GM23248 (cell line): ENCODE data around the gene TMEM121. TPM values are rescaled to one million over a fixed set of nuclear protein-coding genes. Genes with fewer than 3 reads are reported as not detected.
"Not testable (repeated sequence)": the region's sequence is repeated elsewhere in the genome, so short reads cannot be mapped to it uniquely, and the experiment has no call there.

Source experiments
- DNase-seq: peaks from one replicate; pipeline ENCODE4 v3.0.0-alpha.2; 2015
- H2AFZ ChIP-seq: fragments of 200-600 bp; sonication (generic); 2 replicates; pipeline ENCODE4 v1.6.1; 2016; ENCODE audit warnings: antibody characterized with exemption
- H3F3A ChIP-seq: fragments of 200-600 bp; sonication (generic); 2 replicates; pipeline ENCODE4 v1.6.1; 2016; ENCODE audit warnings: mild to moderate bottlenecking, antibody characterized with exemption, mixed run types; ENCODE audit not compliant: insufficient read depth
- H3K27ac ChIP-seq: fragments of 200-600 bp; sonication (generic); 2 replicates; pipeline ENCODE4 v1.5.1; 2016; ENCODE audit warnings: mild to moderate bottlenecking
- H3K27me3 ChIP-seq: fragments of 200-600 bp; sonication (generic); replicated peaks from 2 replicates; pipeline ENCODE4 v1.6.1; 2016; ENCODE audit warnings: mild to moderate bottlenecking; ENCODE audit not compliant: insufficient read depth
- H3K36me3 ChIP-seq: fragments of 200-600 bp; sonication (generic); 2 replicates; pipeline ENCODE4 v1.6.1; 2016; ENCODE audit warnings: low read depth, mild to moderate bottlenecking
- H3K4me1 ChIP-seq: fragments of 200-600 bp; sonication (generic); 2 replicates; pipeline ENCODE4 v1.6.1; 2016; ENCODE audit warnings: mild to moderate bottlenecking; ENCODE audit not compliant: insufficient read depth
- H3K4me2 ChIP-seq: fragments of 200-600 bp; sonication (generic); one replicate; pipeline ENCODE4 v1.6.1; 2016; ENCODE audit warnings: mild to moderate bottlenecking; ENCODE audit not compliant: unreplicated experiment
- H3K4me3 ChIP-seq: fragments of 200-600 bp; sonication (generic); 2 replicates; pipeline ENCODE4 v1.5.1; 2016; ENCODE audit warnings: mild to moderate bottlenecking
- H3K79me2 ChIP-seq: fragments of 200-600 bp; sonication (generic); 2 replicates; pipeline ENCODE4 v1.6.1; 2016; ENCODE audit warnings: mild to moderate bottlenecking; ENCODE audit not compliant: insufficient read depth
- H3K9ac ChIP-seq: fragments of 200-600 bp; sonication (generic); 2 replicates; pipeline ENCODE4 v1.6.1; 2016; ENCODE audit warnings: mild to moderate bottlenecking
- H3K9me2 ChIP-seq: fragments of 200-600 bp; sonication (generic); 2 replicates; pipeline ENCODE4 v1.6.1; 2016; ENCODE audit warnings: mixed run types, mild to moderate bottlenecking, moderate library complexity; ENCODE audit not compliant: insufficient read depth
- H3K9me3 ChIP-seq: fragments of 200-600 bp; sonication (generic); one replicate; pipeline ENCODE4 v1.6.1; 2017; ENCODE audit warnings: low read depth
- H4K20me1 ChIP-seq: fragments of 200-600 bp; sonication (generic); 2 replicates; pipeline ENCODE4 v1.6.0; 2016; ENCODE audit not compliant: insufficient read depth
- EZH2 ChIP-seq: fragments of 200-600 bp; sonication (generic); IDR thresholded peaks from 2 replicates; pipeline ENCODE4 v1.6.1; 2018; ENCODE audit warnings: antibody characterized with exemption, mild to moderate bottlenecking; ENCODE audit not compliant: insufficient read depth, poor library complexity, severe bottlenecking
- EZH2phosphoT487 ChIP-seq: fragments of 200-600 bp; sonication (generic); IDR thresholded peaks from 2 replicates; pipeline ENCODE4 v1.6.1; 2018; ENCODE audit warnings: antibody characterized with exemption, moderate library complexity, mild to moderate bottlenecking, low read depth; ENCODE audit not compliant: insufficient read depth
- WGBS, 2 experiments: methylation state at CpG; one replicate each; pipeline ENCODE4 v1.1.6; 2015 to 2017; ENCODE audit warnings: low lambda C conversion rate in 2 of 2, low coverage in 1 of 2; ENCODE audit errors: missing lambda C conversion rate in 2 of 2; 5-methylcytosine and 5-hydroxymethylcytosine counted together
- in situ Hi-C: fragments of 300-500 bp; cut with MboI; formaldehyde crosslinking; loops from 2 replicates; pipeline ENCODE4 v1.15.0; 2020
- polyA plus RNA-seq: library from polyadenylated mRNA; unstranded; fragments of >200 nt; fragmentation: Nextera tagmentation; extraction: Ambion mirVana; gene quantifications from 2 replicates; pipeline ENCODE4 v1.2.1, GENCODE V29; 2016
- total RNA-seq: library from RNA; depleted of rRNA; stranded (reverse); fragments of >200 nt; shearing (Covaris generic); gene quantifications from 2 replicates; pipeline ENCODE4 v1.2.3, GENCODE V29; 2014

TMEM121 gene
- total and polyA plus RNA-seq, 2 experiments from 2014 or later: 5.8 to 11.1 TPM

DNA sequence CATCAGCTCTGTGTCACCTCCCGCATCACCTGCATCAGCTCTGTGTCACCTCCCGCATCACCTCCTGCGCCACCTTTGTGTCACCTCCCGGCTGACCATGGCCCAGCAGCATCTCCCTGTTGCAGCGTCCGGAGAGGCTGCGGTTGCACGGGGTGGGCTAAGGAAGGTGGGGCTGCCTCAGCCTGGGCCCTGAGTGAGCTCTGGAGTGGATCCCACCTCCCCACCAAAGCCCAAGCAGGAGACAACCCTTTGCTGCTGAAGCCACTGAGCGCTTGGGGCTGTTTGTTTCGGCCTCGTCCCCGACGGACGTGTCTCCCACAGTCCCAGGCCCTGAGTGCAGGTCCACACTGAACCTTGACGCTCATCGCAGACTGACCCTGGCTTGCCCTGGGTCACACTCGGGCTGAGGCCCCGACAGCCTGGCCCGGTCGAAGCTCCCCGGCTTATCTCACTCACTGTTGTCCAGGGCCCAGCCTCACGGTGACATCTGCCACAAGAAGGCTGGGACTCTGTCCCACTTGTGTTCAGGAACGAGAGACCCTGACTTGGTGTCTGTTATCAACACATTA is 12.2 kb downstream of the TMEM121 start:
- Histone ChIP-seq H3K9me2 (no peaks in the 10 kb centered on the region), H3K27me3 (no peaks in the 10 kb centered on the region; the same call in 1 of the 2 replicates), H4K20me1 (no peaks in the 10 kb centered on the region), H3K4me2 (no peak overlapping the region), H3F3A (no peaks in the 10 kb centered on the region), H3K4me3 (no peak overlapping the region), H3K36me3 (no peaks in the 10 kb centered on the region), H3K9me3 (no peaks in the 10 kb centered on the region), H3K9ac (no peak overlapping the region), H3K79me2 (no peaks in the 10 kb centered on the region), H2AFZ (no peak overlapping the region), H3K4me1 (no peaks in the 10 kb centered on the region), H3K27ac (no peak overlapping the region)
- 64 to 66% methylated on average over 20 to 23 of the region's 23 CpGs for WGBS, 2 experiments
- in situ Hi-C loops: no loop called here
- TF ChIP-seq EZH2phosphoT487 (no peak), EZH2 (no peak)
- no peak for DNase-seq

DNA sequence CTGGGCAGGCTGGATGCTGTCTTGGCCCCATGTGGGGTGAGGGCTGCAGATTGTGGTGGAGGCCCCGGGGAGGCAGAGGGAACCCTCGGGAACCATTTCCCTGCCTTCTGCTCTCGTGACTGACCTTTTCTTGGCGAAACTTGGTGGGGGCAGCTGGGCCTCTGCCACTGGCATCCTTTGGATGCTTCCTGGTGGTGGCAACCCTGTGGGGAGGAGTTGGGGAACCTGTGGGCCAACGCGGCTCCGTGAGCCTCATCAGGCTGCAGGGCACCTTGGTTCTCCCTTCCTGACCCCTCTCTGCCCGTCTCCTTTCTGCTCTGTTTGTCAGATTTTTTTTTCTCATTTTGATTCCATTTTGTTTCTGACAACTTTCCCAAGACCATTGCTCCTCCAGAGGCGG is 14.4 kb downstream of the TMEM121 start:
- Histone ChIP-seq H3K9me3 (no peaks in the 10 kb centered on the region), H3K9ac (no peak overlapping the region)
- in situ Hi-C loops: no loop called here

DNA sequence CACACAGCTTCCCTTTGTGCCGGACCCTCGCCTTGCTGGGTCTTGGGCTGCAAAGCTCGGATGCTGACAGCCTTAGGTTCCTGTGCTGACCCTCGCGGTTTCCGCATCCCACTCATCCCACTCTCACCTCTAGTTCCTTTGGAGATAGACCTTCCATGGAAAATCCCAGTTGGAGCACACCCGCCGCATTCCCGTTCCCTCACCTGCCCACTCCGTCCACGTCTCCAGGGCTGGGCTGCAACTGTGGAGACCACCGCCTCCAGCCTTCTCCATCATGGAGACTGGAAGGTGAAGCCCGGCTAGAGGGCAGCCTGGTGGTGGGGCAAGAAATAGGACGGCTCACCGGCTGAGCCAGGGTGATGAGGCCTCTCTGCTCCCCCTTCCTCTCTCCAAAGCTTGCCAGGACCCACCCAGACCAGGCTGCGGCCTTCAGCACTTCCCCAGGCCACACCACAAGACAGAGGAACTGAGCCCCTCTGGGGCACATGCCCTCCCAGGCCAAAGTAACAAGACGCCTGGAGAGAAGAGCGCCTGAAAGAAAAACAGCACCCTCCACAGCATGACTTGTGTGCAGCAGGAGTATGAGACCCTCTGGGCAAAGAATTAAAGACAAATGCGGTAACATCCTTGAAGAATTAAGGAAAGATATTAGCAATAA is 15.0 kb downstream of the TMEM121 start:
- Histone ChIP-seq H3K4me2 (no peak overlapping the region), H4K20me1 (no peaks in the 10 kb centered on the region), H3K4me3 (no peak overlapping the region), H3K4me1 (no peaks in the 10 kb centered on the region), H3K27ac (no peak overlapping the region), H3K27me3 (peaks cover 4% of the 10 kb centered on the region; the same call in 1 of the 2 replicates), H2AFZ (no peak overlapping the region), H3K9ac (no peak overlapping the region), H3F3A (no peaks in the 10 kb centered on the region), H3K9me2 (no peaks in the 10 kb centered on the region), H3K36me3 (no peaks in the 10 kb centered on the region), H3K9me3 (no peaks in the 10 kb centered on the region), H3K79me2 (no peaks in the 10 kb centered on the region)
- 55 to 57% methylated on average over 19 of the region's 19 CpGs for WGBS, 2 experiments
- in situ Hi-C loops: no loop called here
- TF ChIP-seq EZH2 (no peak), EZH2phosphoT487 (no peak)
- no peak for DNase-seq

More for the DNA sequence above, 14.4 kb downstream of the TMEM121 start:
- Histone ChIP-seq H3K4me2 (no peak overlapping the region), H3K4me1 (no peaks in the 10 kb centered on the region), H4K20me1 (no peaks in the 10 kb centered on the region), H3K27me3 (peaks cover 4% of the 10 kb centered on the region; the same call in 1 of the 2 replicates), H3F3A (no peaks in the 10 kb centered on the region), H2AFZ (no peak overlapping the region), H3K27ac (no peak overlapping the region), H3K4me3 (no peak overlapping the region), H3K9me2 (no peaks in the 10 kb centered on the region), H3K79me2 (no peaks in the 10 kb centered on the region), H3K36me3 (no peaks in the 10 kb centered on the region)
- 38 to 42% methylated on average over 9 of the region's 9 CpGs for WGBS, 2 experiments
- TF ChIP-seq EZH2 (no peak), EZH2phosphoT487 (no peak)
- DNase-seq: no peak

DNA sequence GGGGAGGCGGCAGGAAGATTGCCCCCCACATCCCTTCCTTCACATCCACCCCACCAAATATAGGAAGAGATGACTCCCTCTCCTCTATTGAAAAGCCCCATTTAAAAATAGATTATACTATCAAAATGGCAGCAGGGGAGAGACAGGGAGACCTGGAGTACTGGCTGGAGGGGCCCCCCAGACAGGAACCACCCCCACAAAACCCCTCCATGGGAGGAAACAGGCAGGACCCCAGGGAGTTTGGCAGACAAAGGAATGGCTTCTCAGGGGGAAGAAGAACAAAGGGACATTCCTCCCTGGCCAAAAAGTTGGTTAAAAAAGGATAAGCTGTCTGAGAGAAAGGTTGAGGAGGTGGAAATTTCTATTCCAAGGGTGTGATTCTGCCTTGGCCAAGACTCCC is 19.3 kb downstream of the TMEM121 start:
- WGBS, 2 experiments: 50% methylated on average over 1 of the region's 1 CpG; no CpG with 5 or more reads in 1 of the 2 experiments
- H2AFZ ChIP-seq, H3K9ac ChIP-seq, DNase-seq, H3K9me3 ChIP-seq, in situ Hi-C loops, H3K4me3 ChIP-seq, H3F3A ChIP-seq, H3K27me3 ChIP-seq, H4K20me1 ChIP-seq, H3K9me2 ChIP-seq, H3K36me3 ChIP-seq, H3K4me2 ChIP-seq, H3K79me2 ChIP-seq, H3K27ac ChIP-seq, H3K4me1 ChIP-seq: not testable (repeated sequence)

DNA sequence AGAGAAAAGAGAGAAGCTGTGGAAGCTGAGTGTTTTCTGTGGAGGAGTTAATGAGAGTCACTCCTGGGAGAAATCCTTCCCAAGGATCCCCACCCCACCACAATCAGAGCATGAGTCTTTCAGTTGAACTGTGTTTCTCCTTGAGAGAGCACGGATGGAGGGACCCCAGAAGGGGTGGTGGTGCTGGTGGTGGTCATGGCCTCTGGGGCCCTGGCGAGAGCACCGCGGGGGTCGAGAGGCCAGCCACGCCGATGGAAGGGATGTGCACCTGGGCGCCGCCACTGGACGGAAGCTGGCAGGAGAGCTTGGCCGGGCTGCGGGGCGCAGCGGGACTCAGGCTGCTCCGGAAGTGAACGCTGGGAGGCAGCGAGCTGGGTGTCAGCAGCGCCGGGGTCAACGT is 20.0 kb downstream of the TMEM121 start:
- H3K79me2 ChIP-seq, H3K27me3 ChIP-seq, H3K9me2 ChIP-seq, H2AFZ ChIP-seq, H4K20me1 ChIP-seq, H3K9me3 ChIP-seq, H3K36me3 ChIP-seq, DNase-seq, in situ Hi-C loops, H3F3A ChIP-seq, H3K9ac ChIP-seq, H3K4me2 ChIP-seq, H3K27ac ChIP-seq, H3K4me1 ChIP-seq, H3K4me3 ChIP-seq: not testable (repeated sequence)
- WGBS, 2 experiments: 80 to 83% methylated on average over 11 to 14 of the region's 20 CpGs

DNA sequence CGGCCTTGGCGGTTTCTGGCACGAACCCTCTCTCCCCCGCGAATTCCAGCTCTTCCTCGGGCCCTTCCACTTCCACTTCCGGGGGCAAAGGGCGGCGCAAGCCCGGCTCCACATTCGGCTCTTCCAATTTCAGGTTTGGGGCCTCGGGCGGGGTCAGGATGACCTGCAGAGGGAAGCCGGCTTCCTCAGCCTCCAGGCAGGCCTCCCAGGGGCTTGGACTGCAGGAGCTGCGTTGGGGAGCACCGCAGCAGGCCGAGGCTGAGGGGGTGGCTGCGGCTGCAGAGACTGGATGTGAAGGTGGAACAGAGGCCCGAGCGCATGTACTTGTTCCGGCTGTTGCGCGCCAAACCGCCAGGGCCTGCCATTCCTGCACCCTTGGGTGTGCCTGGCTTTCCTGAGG is 20.7 kb downstream of the TMEM121 start:
- H3K27me3 ChIP-seq, H3K4me3 ChIP-seq, H3F3A ChIP-seq, H3K36me3 ChIP-seq, H3K9me3 ChIP-seq, H4K20me1 ChIP-seq, DNase-seq, H3K4me2 ChIP-seq, H3K4me1 ChIP-seq, H3K9me2 ChIP-seq, H2AFZ ChIP-seq, H3K9ac ChIP-seq, H3K27ac ChIP-seq, in situ Hi-C loops, H3K79me2 ChIP-seq: not testable (repeated sequence)
- WGBS, 2 experiments: 31 to 72% methylated on average over 3 to 17 of the region's 24 CpGs
